A549 treated with AZD2906 at 1 μM for 4 hours (cell line): ENCODE measurements around the gene GALNT1. TPM values are rescaled to one million over a fixed set of nuclear protein-coding genes. Genes with fewer than 3 reads are reported as not detected.

Source experiments
- total RNA-seq: library from RNA; stranded (reverse); fragments of 200-300 nt; extraction: Qiagen RNA extraction; gene quantifications from 5 replicates; pipeline ENCODE4 v1.2.3, GENCODE V29; 2022

GALNT1 gene
- total RNA-seq: 64.2 to 97.7 TPM (median 77.1 TPM) in 5 replicates

DNA sequence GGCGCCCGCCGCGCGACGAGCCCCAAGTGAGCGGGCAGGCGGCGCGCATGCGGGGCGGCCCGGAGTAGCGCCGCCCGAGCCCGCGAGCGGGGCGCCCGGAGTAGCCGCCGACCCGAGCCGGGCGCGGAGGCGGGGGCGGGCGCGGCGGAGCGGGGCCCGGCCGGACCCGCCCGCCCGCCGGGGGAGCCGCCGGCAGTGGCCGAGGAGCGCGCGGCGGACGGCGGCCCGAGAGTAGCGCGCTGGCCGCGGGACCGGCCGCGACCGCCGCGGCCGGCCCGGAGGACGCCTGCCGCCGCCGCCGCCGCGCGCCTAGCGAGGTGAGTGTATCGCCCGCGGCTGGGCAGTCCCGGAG lies at the start of gene GALNT1:
TSS of gene GALNT1 (plus strand) at position 195 of the 352 bp plus-strand sequence. CDS start 72,923 bp downstream, outside the sequence.

Other genes with a start within 250 kb of the GALNT1 start
- 10.4 to 12.2 TPM (median 11.1 TPM) in 5 replicates for gene ZNF24, start 237.3 kb upstream of the GALNT1 start, total RNA-seq
- 0.54 to 0.89 TPM (median 0.60 TPM) in 5 replicates for gene ZNF396, start 204.4 kb upstream of the GALNT1 start, total RNA-seq
- 22.3 to 25.9 TPM (median 24.9 TPM) in 5 replicates for gene INO80C, start 83.8 kb upstream of the GALNT1 start, total RNA-seq